HL-60 (cell line): ENCODE data around the gene JMY.

Experiments used
- DNase-seq, 2 experiments: peaks; one replicate each; pipeline ENCODE4 v3.0.0-alpha.2; 2010 to 2020; ENCODE audit warnings: low read depth in 1 of 2, low spot score in 1 of 2
- H3K27ac ChIP-seq: fragments of 250-450 bp; sonication (Bioruptor Pico); replicated peaks from 2 replicates; pipeline ENCODE4 v1.5.1; 2020; ENCODE audit warnings: mild to moderate bottlenecking, moderate library complexity
- H3K27me3 ChIP-seq: fragments of 250-450 bp; sonication (Bioruptor Pico); 2 replicates; pipeline ENCODE4 v1.5.1; 2021; ENCODE audit warnings: mild to moderate bottlenecking, moderate library complexity; ENCODE audit not compliant: insufficient read depth, poor library complexity, severe bottlenecking
- H3K4me3 ChIP-seq: replicated peaks from 2 replicates; pipeline ENCODE4 v1.5.1; 2011; ENCODE audit warnings: mild to moderate bottlenecking, control low read depth, low read length; ENCODE audit not compliant: insufficient read depth
- CTCF ChIP-seq: IDR thresholded peaks from one replicate; pipeline ENCODE4 v1.5.1; 2011; ENCODE audit warnings: low read length, control low read depth, inconsistent platforms; ENCODE audit not compliant: insufficient read depth
- GABPA ChIP-seq: IDR thresholded peaks from 2 replicates; pipeline ENCODE4 v1.6.1; 2012; ENCODE audit warnings: low read depth
- POLR2AphosphoS5 ChIP-seq: IDR thresholded peaks from 2 replicates; pipeline ENCODE4 v1.6.1; 2012; ENCODE audit warnings: low read depth
- REST ChIP-seq: IDR thresholded peaks from 2 replicates; pipeline ENCODE4 v1.6.1; 2012; ENCODE audit warnings: low read depth; ENCODE audit not compliant: insufficient replicate concordance
- SPI1 ChIP-seq: IDR thresholded peaks from 2 replicates; pipeline ENCODE4 v1.6.1; 2012; ENCODE audit warnings: low read depth, mild to moderate bottlenecking, borderline replicate concordance

Gene JMY

GRCh38 chr5:79201206-79201605, 34.7 kb upstream of the JMY start:
- Histone ChIP-seq H3K27ac (no peak overlapping the region), H3K4me3 (no peak overlapping the region), H3K27me3 (no peaks in the 10 kb centered on the region)
- TF ChIP-seq REST: no peak
- DNase-seq: no peak

GRCh38 chr5:79202076-79202475, 33.9 kb upstream of the JMY start:
- Histone ChIP-seq H3K27me3 (no peaks in the 10 kb centered on the region), H3K4me3 (no peak overlapping the region), H3K27ac (no peak overlapping the region)
- no peak for DNase-seq
- no peak for TF ChIP-seq SPI1
- no peak for TF ChIP-seq REST
- TF ChIP-seq POLR2AphosphoS5: no peak
- TF ChIP-seq GABPA: no peak
- no peak for TF ChIP-seq CTCF

GRCh38 chr5:79205965-79206364, 30.0 kb upstream of the JMY start:
- TF ChIP-seq POLR2AphosphoS5 (no peak), REST (no peak)
- H3K4me3 ChIP-seq: no peak overlapping the region
- DNase-seq: no peak
- no peak overlapping the region for H3K27ac ChIP-seq
- H3K27me3 ChIP-seq: no peaks in the 10 kb centered on the region

- no peak overlapping the region for H3K4me3 ChIP-seq
- no peak overlapping the region for H3K27ac ChIP-seq
- H3K27me3 ChIP-seq: no peaks in the 10 kb centered on the region
- no peak for TF ChIP-seq CTCF
- no peak for TF ChIP-seq SPI1
- no peak for TF ChIP-seq POLR2AphosphoS5
- TF ChIP-seq REST: no peak
- no peak for TF ChIP-seq GABPA
- no peak for DNase-seq
Measured at GRCh38 chr5:79206541-79206940, 29.4 kb upstream of the JMY start.
